HepG2 (cell line): ENCODE data around the gene SLC16A14. TPM values are rescaled to one million over a fixed set of nuclear protein-coding genes. Genes with fewer than 3 reads are reported as not detected.

Experiments used
- ATAC-seq: fragments of 200-7000 bp; cut with Tn5 transposase; 3 replicates; pipeline ENCODE4 v1.9.1; 2020; ENCODE audit warnings: mild to moderate bottlenecking, moderate library complexity
- BruUV-seq: library from RNA; stranded (reverse); fragments of 400-500 nt; replicated peaks from 2 replicates; lab custom pipeline; 2021; lab: Mats Ljungman, UMichigan
- CTCF ChIA-PET: fragments of 300-600 bp; formaldehyde crosslinking; extraction: SDS; loops from one replicate; lab custom pipeline; 2021; ENCODE audit warnings: low total read pairs, inconsistent platforms, low intra/inter-chr PET ratio; lab: Yijun Ruan, JAX
- POLR2A ChIA-PET: fragments of 350-600 bp; sonication (Branson Sonifier 250); formaldehyde crosslinking; loops from one replicate; lab custom pipeline; 2020; ENCODE audit warnings: antibody characterized with exemption, inconsistent platforms; lab: Yijun Ruan, JAX
- DNase-seq: peaks from one replicate; pipeline ENCODE4 v3.0.0-alpha.2; 2015; ENCODE audit warnings: low spot score
- FAIRE-seq: peaks from 3 replicates; lab custom pipeline; 2011; peaks lifted over from hg19 to GRCh38; lab: Jason Lieb, UNC
- H2AFZ ChIP-seq: one replicate; pipeline ENCODE4 v1.6.1; 2011; ENCODE audit warnings: low read length, inconsistent platforms
- H3K27ac ChIP-seq: fragments of 300-600 bp; 3 replicates; pipeline ENCODE4 v1.8.0; 2011; ENCODE audit warnings: mixed run types, mild to moderate bottlenecking, mixed read lengths, low read length, inconsistent platforms; ENCODE audit not compliant: insufficient read depth; ENCODE audit errors: extremely low read length
- H3K27me3 ChIP-seq, 2 experiments: fragments of 200-600 bp in 1 of 2; 2 replicates in 1 of 2; 3 replicates in 1 of 2; pipeline versions ENCODE4 v1.6.0 to v1.8.0; 2011; ENCODE audit warnings: low read length in 2 of 2, mild to moderate bottlenecking in 2 of 2, moderate library complexity in 2 of 2, inconsistent platforms in 1 of 2; ENCODE audit not compliant: insufficient read depth in 2 of 2, control insufficient read depth in 1 of 2
- H3K36me3 ChIP-seq, 2 experiments: fragments of 200-600 bp in 1 of 2; replicated peaks in 1 of 2; 2 replicates in 1 of 2; 3 replicates in 1 of 2; pipeline versions ENCODE4 v1.5.1 to v1.8.0; 2011; ENCODE audit warnings: low read length in 2 of 2, inconsistent platforms in 1 of 2; ENCODE audit not compliant: insufficient read depth in 2 of 2, control insufficient read depth in 1 of 2
- H3K4me1 ChIP-seq: 2 replicates; pipeline ENCODE4 v1.5.1; 2012; ENCODE audit warnings: low read length, inconsistent platforms; ENCODE audit not compliant: insufficient read depth
- H3K4me2 ChIP-seq: 2 replicates; pipeline ENCODE4 v1.6.0; 2011; ENCODE audit warnings: low read depth, low read length, inconsistent platforms
- H3K4me3 ChIP-seq, 3 experiments: fragments of 200-600 bp in 1 of 3; sonication (generic), shearing (Covaris generic) in 1 of 3; replicated peaks in 1 of 3; 2 replicates each; pipeline ENCODE4 v1.5.1; 2011 to 2016; ENCODE audit warnings: low read length in 3 of 3, inconsistent platforms in 2 of 3, low read depth in 2 of 3, mild to moderate bottlenecking in 2 of 3, control low read depth in 1 of 3, mixed read lengths in 1 of 3; ENCODE audit not compliant: insufficient read depth in 1 of 3
- H3K79me2 ChIP-seq: one replicate; pipeline ENCODE4 v1.6.1; 2011; ENCODE audit warnings: low read length, inconsistent platforms; ENCODE audit not compliant: insufficient read depth
- H3K9ac ChIP-seq: 2 replicates; pipeline ENCODE4 v1.6.0; 2011; ENCODE audit warnings: mild to moderate bottlenecking, low read depth, low read length, inconsistent platforms; ENCODE audit not compliant: insufficient read depth
- H3K9me3 ChIP-seq: 2 replicates; pipeline ENCODE4 v1.5.1; 2012; ENCODE audit warnings: mild to moderate bottlenecking, low read length
- H4K20me1 ChIP-seq: 2 replicates; pipeline ENCODE4 v1.6.0; 2011; ENCODE audit warnings: inconsistent platforms, mild to moderate bottlenecking, low read length, moderate library complexity; ENCODE audit not compliant: insufficient read depth
- ATF4 ChIP-seq, 2 experiments: fragments of 450-650 bp in 1 of 2; sonication (generic) in 1 of 2; formaldehyde crosslinking; IDR thresholded peaks; 2 replicates each; pipeline versions ENCODE4 v1.5.0 to v1.8.0; 2020 to 2022; ENCODE audit warnings: mild to moderate bottlenecking in 1 of 2, missing genetic modification reagents in 1 of 2
- DBP ChIP-seq: sonication (generic); formaldehyde crosslinking; IDR thresholded peaks from 2 replicates; pipeline ENCODE4 v1.4.0; 2020; ENCODE audit warnings: missing genetic modification reagents; ENCODE audit errors: not compliant biosample characterization
- DMAP1 ChIP-seq: IDR thresholded peaks from 2 replicates; pipeline ENCODE4 v1.6.1; 2016
- KDM2A ChIP-seq: sonication (generic); formaldehyde crosslinking; IDR thresholded peaks from 2 replicates; pipeline ENCODE4 v1.4.0; 2020; ENCODE audit warnings: low read depth, missing genetic modification reagents, borderline replicate concordance
- MZF1 ChIP-seq: sonication (generic); formaldehyde crosslinking; IDR thresholded peaks from 2 replicates; pipeline ENCODE4 v1.8.1; 2023; ENCODE audit warnings: mild to moderate bottlenecking, missing genetic modification reagents, borderline replicate concordance
- PBX3 ChIP-seq: sonication (generic); formaldehyde crosslinking; IDR thresholded peaks from 2 replicates; pipeline ENCODE4 v1.8.1; 2023; ENCODE audit warnings: missing genetic modification reagents, inconsistent platforms, borderline replicate concordance
- RERE ChIP-seq: IDR thresholded peaks from 2 replicates; pipeline ENCODE4 v1.6.1; 2016; ENCODE audit warnings: low read depth, missing genetic modification reagents, missing compliant biosample characterization
- TBX2 ChIP-seq: sonication (generic); formaldehyde crosslinking; IDR thresholded peaks from 2 replicates; pipeline ENCODE4 v1.5.0; 2020; ENCODE audit warnings: missing genetic modification reagents, mild to moderate bottlenecking, borderline replicate concordance
- ZFP36L2 ChIP-seq: sonication (generic); formaldehyde crosslinking; IDR thresholded peaks from 2 replicates; pipeline ENCODE4 v1.4.0; 2020; ENCODE audit warnings: missing genetic modification reagents
- ZNF264 ChIP-seq: sonication (generic); formaldehyde crosslinking; IDR thresholded peaks from 2 replicates; pipeline ENCODE4 v1.4.0; 2020; ENCODE audit warnings: missing genetic modification reagents
- ZNF557 ChIP-seq: sonication (generic); formaldehyde crosslinking; IDR thresholded peaks from 2 replicates; pipeline ENCODE4 v1.4.0; 2020; ENCODE audit warnings: missing genetic modification reagents
- ZNF788 ChIP-seq: sonication (generic); formaldehyde crosslinking; IDR thresholded peaks from 2 replicates; pipeline ENCODE4 v1.5.0; 2020; ENCODE audit warnings: mild to moderate bottlenecking, missing genetic modification reagents, borderline replicate concordance
- ZNF83 ChIP-seq: sonication (generic); formaldehyde crosslinking; IDR thresholded peaks from 2 replicates; pipeline ENCODE4 v1.4.0; 2020; ENCODE audit warnings: missing genetic modification reagents, mild to moderate bottlenecking, borderline replicate concordance
- ZSCAN5A ChIP-seq: sonication (generic); formaldehyde crosslinking; IDR thresholded peaks from 2 replicates; pipeline ENCODE4 v1.8.0; 2022; ENCODE audit warnings: mild to moderate bottlenecking, missing genetic modification reagents, borderline replicate concordance
- WGBS: methylation state at CpG from one replicate; pipeline ENCODE4 v1.1.6; 2017; ENCODE audit warnings: low lambda C conversion rate; 5-methylcytosine and 5-hydroxymethylcytosine counted together
- in situ Hi-C: cut with HindIII; loops from 2 replicates; pipeline ENCODE4 v1.10.0; 2017; ENCODE audit warnings: low pct_unique_long_range_greater_than_20kb; ENCODE audit not compliant: extremely low pct_ligation_motif_present
- intact Hi-C: fragments of 100-400 bp; cut with micrococcal nuclease; formaldehyde crosslinking; loops from one replicate; pipeline ENCODE4 v1.10.0; 2022; ENCODE audit not compliant: unreplicated experiment
- polyA plus RNA-seq, 8 experiments: library from polyadenylated mRNA; depleted of rRNA in 3 of 8; stranded (reverse) in 7 of 8; unstranded in 1 of 8; fragments of >200 nt; fragmentation: Illumina TruSeq in 4 of 8; extraction: Trizol in 4 of 8; gene quantifications; 2 replicates each; pipeline versions ENCODE4 v1.2.1 to v1.2.3, GENCODE V29; 2011 to 2016; ENCODE audit warnings: low read depth in 4 of 8, missing spikeins in 1 of 8, mixed read lengths in 1 of 8; ENCODE audit not compliant: insufficient read depth in 1 of 8
- total RNA-seq, 5 experiments: library from RNA; depleted of rRNA; stranded (reverse); fragments of >200 nt; fragmentation: Illumina TruSeq; extraction: Trizol; gene quantifications; 2 replicates each; pipeline ENCODE4 v1.2.3, GENCODE V29; 2016; ENCODE audit warnings: low read depth in 1 of 5

SLC16A14 gene
- total and polyA plus RNA-seq, 2 of the 13 experiments (the other 11 are each of a cell fraction or from before 2014, with no cell fraction given) = 0.05 TPM; not detected in 1

- H3K4me3 ChIP-seq = no peak overlapping the region
- no peaks in the 10 kb centered on the region for H3K27me3 ChIP-seq
- in situ Hi-C loops = loop anchor here (25.0 kb wide), 1 partner anchor 800 kb away; no protein-coding TSS in a partner anchor
- DNase-seq (no peak), ATAC-seq (no peak), FAIRE-seq (no peak)
- no peak overlapping the region for H3K27ac ChIP-seq
- no peak overlapping the region for H3K9ac ChIP-seq
- intact Hi-C loops = no loop called here
- H3K9me3 ChIP-seq = peaks cover 9% of the 10 kb centered on the region
- no peaks in the 10 kb centered on the region for H3K79me2 ChIP-seq
- no peaks in the 10 kb centered on the region; the same call in 1 of the 2 replicates for H4K20me1 ChIP-seq
- ChIA-PET CTCF (no interaction called here), POLR2A (no interaction called here)
- BruUV-seq = no TSS peak
- H3K36me3 ChIP-seq = no peaks in the 10 kb centered on the region
- WGBS = 87% methylated on average over 10 of the region's 10 CpGs
- H2AFZ ChIP-seq = no peak overlapping the region
- peaks cover 26% of the 10 kb centered on the region for H3K4me1 ChIP-seq
- no peak overlapping the region for H3K4me2 ChIP-seq
- TF ChIP-seq ATF4 (CRISPR knock-in tag; IDR thresholded peaks at IDR 0.05) = no peak
- TF ChIP-seq ZFP36L2 (CRISPR knock-in tag) = no peak
- TF ChIP-seq DMAP1 (CRISPR knock-in tag) = no peak
- no peak for TF ChIP-seq ZNF788 (CRISPR knock-in tag)
- TF ChIP-seq DBP (CRISPR knock-in tag) = no peak
- no peak for TF ChIP-seq KDM2A
- no peak for TF ChIP-seq ZNF557 (CRISPR knock-in tag)
- TF ChIP-seq TBX2 (CRISPR knock-in tag) = no peak
- TF ChIP-seq PBX3 (CRISPR knock-in tag) = no peak
- no peak for TF ChIP-seq ZNF83 (CRISPR knock-in tag)
- no peak for TF ChIP-seq MZF1
- no peak for TF ChIP-seq ZNF264 (CRISPR knock-in tag)
- TF ChIP-seq ZSCAN5A = no peak
- no peak for TF ChIP-seq RERE (CRISPR knock-in tag)
These were observed 56.3 kb downstream of the SLC16A14 start for GRCh38 chr2:230012267-230012884.
